SK-N-SH treated with all-trans-retinoic acid at 6 μM for 48 hours (cell line): ENCODE results near the gene CALHM1.

Experiments used
- ZFP3 ChIP-seq: fragments of 250-450 bp; sonication (Bioruptor Pico); IDR thresholded peaks from 2 replicates; pipeline ENCODE4 v1.5.0; 2020; ENCODE audit warnings: mild to moderate bottlenecking, moderate library complexity
- ZFP30 ChIP-seq: fragments of 450-650 bp; formaldehyde crosslinking; IDR thresholded peaks from 2 replicates; pipeline ENCODE4 v1.5.0; 2022; ENCODE audit warnings: mild to moderate bottlenecking, moderate library complexity
- ZNF70 ChIP-seq: fragments of 450-650 bp; formaldehyde crosslinking; IDR thresholded peaks from 2 replicates; pipeline ENCODE4 v1.5.0; 2020; ENCODE audit warnings: mild to moderate bottlenecking, moderate library complexity
- TF ChIP-seq, protein P1 (sequence below): fragments of 250-450 bp; sonication (Bioruptor Pico); IDR thresholded peaks from 2 replicates; pipeline ENCODE4 v1.5.1; 2020; ENCODE audit warnings: low read depth, mild to moderate bottlenecking, moderate library complexity
- TF ChIP-seq, protein P2 (sequence below): fragments of 250-450 bp; sonication (Bioruptor Pico); IDR thresholded peaks from 2 replicates; pipeline ENCODE4 v1.5.1; 2021; ENCODE audit warnings: mild to moderate bottlenecking, moderate library complexity
- TF ChIP-seq, protein P3 (sequence below): fragments of 250-450 bp; sonication (Bioruptor Pico); IDR thresholded peaks from 2 replicates; pipeline ENCODE4 v1.8.0; 2021; ENCODE audit warnings: low read depth, mild to moderate bottlenecking, moderate library complexity, borderline replicate concordance

DNA sequence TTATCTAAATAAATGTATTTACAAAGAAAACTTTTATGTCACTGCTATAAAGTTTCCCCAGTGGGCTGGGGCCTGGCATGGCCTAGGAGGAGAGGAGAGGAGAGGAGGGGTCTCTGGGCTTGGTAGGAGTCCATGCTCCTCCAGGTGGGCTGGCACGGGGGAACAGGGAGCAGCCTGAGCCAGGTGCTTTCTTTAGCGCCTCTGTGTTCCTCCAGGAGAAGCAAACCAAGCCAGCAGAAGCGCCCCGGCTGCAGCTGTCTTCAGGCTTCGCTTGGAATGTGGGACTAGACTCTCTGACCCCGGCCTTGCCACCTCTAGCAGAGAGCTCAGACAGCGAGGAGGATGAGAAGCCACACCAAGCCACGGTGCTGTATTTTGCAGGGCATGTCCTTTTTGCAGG, 17.1 kb downstream of the CALHM1 start:
- TF ChIP-seq ZFP30 (no peak), ZNF70 (no peak), ZFP3 (no peak)
- TF ChIP-seq, protein P1, sequence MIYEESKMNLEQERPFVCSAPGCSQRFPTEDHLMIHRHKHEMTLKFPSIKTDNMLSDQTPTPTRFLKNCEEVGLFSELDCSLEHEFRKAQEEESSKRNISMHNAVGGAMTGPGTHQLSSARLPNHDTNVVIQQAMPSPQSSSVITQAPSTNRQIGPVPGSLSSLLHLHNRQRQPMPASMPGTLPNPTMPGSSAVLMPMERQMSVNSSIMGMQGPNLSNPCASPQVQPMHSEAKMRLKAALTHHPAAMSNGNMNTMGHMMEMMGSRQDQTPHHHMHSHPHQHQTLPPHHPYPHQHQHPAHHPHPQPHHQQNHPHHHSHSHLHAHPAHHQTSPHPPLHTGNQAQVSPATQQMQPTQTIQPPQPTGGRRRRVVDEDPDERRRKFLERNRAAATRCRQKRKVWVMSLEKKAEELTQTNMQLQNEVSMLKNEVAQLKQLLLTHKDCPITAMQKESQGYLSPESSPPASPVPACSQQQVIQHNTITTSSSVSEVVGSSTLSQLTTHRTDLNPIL, result no peak
- TF ChIP-seq, protein P2, sequence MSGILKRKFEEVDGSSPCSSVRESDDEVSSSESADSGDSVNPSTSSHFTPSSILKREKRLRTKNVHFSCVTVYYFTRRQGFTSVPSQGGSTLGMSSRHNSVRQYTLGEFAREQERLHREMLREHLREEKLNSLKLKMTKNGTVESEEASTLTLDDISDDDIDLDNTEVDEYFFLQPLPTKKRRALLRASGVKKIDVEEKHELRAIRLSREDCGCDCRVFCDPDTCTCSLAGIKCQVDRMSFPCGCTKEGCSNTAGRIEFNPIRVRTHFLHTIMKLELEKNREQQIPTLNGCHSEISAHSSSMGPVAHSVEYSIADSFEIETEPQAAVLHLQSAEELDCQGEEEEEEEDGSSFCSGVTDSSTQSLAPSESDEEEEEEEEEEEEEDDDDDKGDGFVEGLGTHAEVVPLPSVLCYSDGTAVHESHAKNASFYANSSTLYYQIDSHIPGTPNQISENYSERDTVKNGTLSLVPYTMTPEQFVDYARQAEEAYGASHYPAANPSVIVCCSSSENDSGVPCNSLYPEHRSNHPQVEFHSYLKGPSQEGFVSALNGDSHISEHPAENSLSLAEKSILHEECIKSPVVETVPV (CRISPR knock-in tag), result no peak
- TF ChIP-seq, protein P3, sequence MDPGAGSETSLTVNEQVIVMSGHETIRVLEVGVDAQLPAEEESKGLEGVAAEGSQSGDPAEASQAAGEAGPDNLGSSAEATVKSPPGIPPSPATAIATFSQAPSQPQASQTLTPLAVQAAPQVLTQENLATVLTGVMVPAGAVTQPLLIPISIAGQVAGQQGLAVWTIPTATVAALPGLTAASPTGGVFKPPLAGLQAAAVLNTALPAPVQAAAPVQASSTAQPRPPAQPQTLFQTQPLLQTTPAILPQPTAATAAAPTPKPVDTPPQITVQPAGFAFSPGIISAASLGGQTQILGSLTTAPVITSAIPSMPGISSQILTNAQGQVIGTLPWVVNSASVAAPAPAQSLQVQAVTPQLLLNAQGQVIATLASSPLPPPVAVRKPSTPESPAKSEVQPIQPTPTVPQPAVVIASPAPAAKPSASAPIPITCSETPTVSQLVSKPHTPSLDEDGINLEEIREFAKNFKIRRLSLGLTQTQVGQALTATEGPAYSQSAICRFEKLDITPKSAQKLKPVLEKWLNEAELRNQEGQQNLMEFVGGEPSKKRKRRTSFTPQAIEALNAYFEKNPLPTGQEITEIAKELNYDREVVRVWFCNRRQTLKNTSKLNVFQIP, result no peak
